SH-SY5Y (cell line): ENCODE data around the gene ZNF618.

ENCODE experiments used
- GATA2 ChIP-seq: IDR thresholded peaks from 2 replicates; pipeline ENCODE4 v1.6.1; 2011; ENCODE audit warnings: mild to moderate bottlenecking, low read depth, low read length
- GATA3 ChIP-seq: IDR thresholded peaks from 2 replicates; pipeline ENCODE4 v1.6.1; 2011; ENCODE audit warnings: low read depth, mild to moderate bottlenecking, low read length, moderate library complexity

The ZNF618 gene

GRCh38 chr9:113995401-113995800 lies 119.3 kb downstream of the ZNF618 start:
- TF ChIP-seq GATA3, result no peak
- no peak for TF ChIP-seq GATA2

GRCh38 chr9:113995963-113996362 lies 119.9 kb downstream of the ZNF618 start:
- TF ChIP-seq GATA2 (no peak), GATA3 (no peak)

- TF ChIP-seq GATA2 (no peak), GATA3 (no peak)
Measured at GRCh38 chr9:113996531-113997001, 120.5 kb downstream of the ZNF618 start.

- TF ChIP-seq GATA2 (no peak), GATA3 (no peak)
Measured at GRCh38 chr9:113997610-113998009, 121.5 kb downstream of the ZNF618 start.

GRCh38 chr9:113998114-113998513 lies 122.0 kb downstream of the ZNF618 start:
- TF ChIP-seq GATA2 (no peak), GATA3 (no peak)

- TF ChIP-seq GATA3 (no peak), GATA2 (no peak)
Measured at GRCh38 chr9:113998525-113999255, 122.6 kb downstream of the ZNF618 start.

- TF ChIP-seq GATA2, result no peak
- no peak for TF ChIP-seq GATA3
Measured at GRCh38 chr9:113999256-114000062, 123.3 kb downstream of the ZNF618 start.

- TF ChIP-seq GATA3 (no peak), GATA2 (no peak)
Measured at GRCh38 chr9:114000063-114000454, 124.0 kb downstream of the ZNF618 start.

GRCh38 chr9:114000671-114001409 lies 124.7 kb downstream of the ZNF618 start:
- TF ChIP-seq GATA2, result no peak
- TF ChIP-seq GATA3, result no peak

GRCh38 chr9:114001410-114001685 lies 125.2 kb downstream of the ZNF618 start:
- TF ChIP-seq GATA3 (no peak), GATA2 (no peak)

- no peak for TF ChIP-seq GATA3
- no peak for TF ChIP-seq GATA2
Measured at GRCh38 chr9:114001794-114002261, 125.7 kb downstream of the ZNF618 start.

- no peak for TF ChIP-seq GATA2
- no peak for TF ChIP-seq GATA3
Measured at GRCh38 chr9:114002271-114002985, 126.3 kb downstream of the ZNF618 start.

GRCh38 chr9:114002986-114003350 lies 126.9 kb downstream of the ZNF618 start:
- TF ChIP-seq GATA3 (no peak), GATA2 (no peak)

- TF ChIP-seq GATA2, result no peak
- no peak for TF ChIP-seq GATA3
Measured at GRCh38 chr9:114003351-114003750, 127.2 kb downstream of the ZNF618 start.

GRCh38 chr9:114003758-114004157 lies 127.6 kb downstream of the ZNF618 start:
- TF ChIP-seq GATA2, result no peak

GRCh38 chr9:114004221-114004716 lies 128.2 kb downstream of the ZNF618 start:
- TF ChIP-seq GATA2 (no peak), GATA3 (no peak)
